Measurements from ENCODE around the gene LIN7C.

DNA sequence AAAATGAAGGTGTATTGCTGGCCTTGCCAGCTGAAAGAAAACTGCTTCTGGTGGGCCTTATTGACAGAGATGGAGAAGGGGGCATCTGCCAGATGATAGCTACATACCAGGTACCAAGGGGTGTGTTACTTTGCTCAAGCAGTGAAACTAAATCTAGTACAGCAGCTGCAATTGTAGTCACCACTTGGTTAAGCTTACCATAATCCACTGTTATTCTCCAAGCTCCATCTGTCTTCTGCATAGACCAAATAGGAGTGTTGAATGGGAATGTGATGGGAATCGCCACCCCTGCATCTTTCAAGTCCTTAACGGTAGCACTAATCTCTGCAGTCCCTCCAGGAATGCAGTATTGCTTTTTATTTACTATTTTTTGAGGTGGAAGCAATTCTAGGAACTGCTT, 45.8 kb upstream of the LIN7C start:
- no peak for TF ChIP-seq CTCF (conservative IDR thresholded peaks at IDR 0.05; ENCODE audit: low read length)
- no peak for TF ChIP-seq EZH2phosphoT487 (IDR thresholded peaks at IDR 0.05; ENCODE audit: borderline replicate concordance)

Measured in Loucy (cell line).